NCI-H1092 treated with DMSO at 0.1 percent for 48 hours (cell line): ENCODE measurements around the gene DSG4.

ENCODE experiments used
- DNase-seq: peaks from one replicate; lab custom pipeline; 2025; lab: John Stamatoyannopoulos, UW

DSG4 gene

GRCh38 chr18:31450409-31450808 is 73.8 kb downstream of the DSG4 start:
- no peak for DNase-seq

DNA sequence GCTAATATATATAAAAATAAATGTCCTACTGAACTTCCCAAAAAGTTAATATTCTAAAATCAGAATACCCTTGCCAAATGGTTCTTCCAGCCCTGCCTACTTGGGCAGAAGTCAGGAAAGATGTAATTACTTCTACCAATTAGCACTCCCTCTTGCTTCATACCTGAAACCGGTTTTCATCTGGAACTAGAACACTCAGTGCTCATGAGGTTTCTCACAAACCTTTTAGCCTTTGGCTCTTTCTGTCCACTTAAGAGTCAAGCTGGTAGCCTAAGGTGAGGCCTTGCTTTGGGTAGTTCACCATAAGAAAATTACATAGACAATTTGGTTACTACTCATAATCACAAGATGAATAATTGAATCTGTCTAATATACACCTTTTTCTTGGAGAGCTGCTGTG is 75.0 kb downstream of the DSG4 start:
- DNase-seq, result no peak

- DNase-seq, result no peak
Measured at GRCh38 chr18:31454066-31454708, 77.6 kb downstream of the DSG4 start.
